Epithelial cell of esophagus (primary cell): ENCODE measurements around the gene AHI1.
"Not testable (repeated sequence)": the region's sequence is repeated elsewhere in the genome, so short reads cannot be mapped to it uniquely, and the experiment has no call there.

ENCODE experiments used
- DNase-seq: peaks from one replicate; pipeline ENCODE4 v3.0.0; 2010; ENCODE audit warnings: low read depth
- H3K4me3 ChIP-seq: 2 replicates; pipeline ENCODE4 v1.5.1; 2011; ENCODE audit warnings: mild to moderate bottlenecking, low read length, control low read depth
- TF ChIP-seq, protein P1 (sequence below): IDR thresholded peaks from 2 replicates; pipeline ENCODE4 v1.5.1; 2011; ENCODE audit warnings: low read depth, mild to moderate bottlenecking, low read length, control low read depth, inconsistent platforms; ENCODE audit not compliant: insufficient read depth; ENCODE audit errors: missing control alignments

AHI1 gene

DNA sequence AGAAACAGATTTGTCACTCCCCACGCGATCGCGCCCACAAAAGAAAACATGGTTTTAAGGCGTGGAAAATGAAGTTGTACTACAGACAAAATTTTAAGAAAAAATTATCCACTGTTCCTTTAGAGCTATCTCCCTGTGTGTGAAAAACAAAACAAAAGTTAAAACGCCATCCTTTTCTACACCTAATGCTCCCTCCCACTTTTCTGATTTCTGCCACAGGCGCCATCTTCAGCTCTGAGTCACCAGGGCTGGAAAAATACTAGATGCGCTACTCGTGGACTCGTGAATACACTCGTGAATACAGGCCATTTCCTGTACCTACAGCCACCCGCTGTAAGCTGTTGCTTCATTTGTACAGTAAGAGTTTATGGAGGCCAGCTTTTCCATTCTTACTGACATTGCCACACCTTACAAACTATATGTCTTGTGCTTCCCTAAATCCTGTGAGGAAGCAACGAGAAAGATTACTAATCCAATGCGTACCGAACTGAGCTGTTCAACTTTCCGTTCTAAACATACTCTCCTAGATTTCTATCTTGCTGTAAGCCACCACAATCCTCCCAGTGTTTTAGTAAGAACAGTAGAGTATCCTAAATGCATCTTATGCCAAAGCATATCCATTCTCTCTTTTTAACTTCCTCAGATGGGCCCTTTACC, 773 bp upstream of the AHI1 start:
- TF ChIP-seq, protein P1, sequence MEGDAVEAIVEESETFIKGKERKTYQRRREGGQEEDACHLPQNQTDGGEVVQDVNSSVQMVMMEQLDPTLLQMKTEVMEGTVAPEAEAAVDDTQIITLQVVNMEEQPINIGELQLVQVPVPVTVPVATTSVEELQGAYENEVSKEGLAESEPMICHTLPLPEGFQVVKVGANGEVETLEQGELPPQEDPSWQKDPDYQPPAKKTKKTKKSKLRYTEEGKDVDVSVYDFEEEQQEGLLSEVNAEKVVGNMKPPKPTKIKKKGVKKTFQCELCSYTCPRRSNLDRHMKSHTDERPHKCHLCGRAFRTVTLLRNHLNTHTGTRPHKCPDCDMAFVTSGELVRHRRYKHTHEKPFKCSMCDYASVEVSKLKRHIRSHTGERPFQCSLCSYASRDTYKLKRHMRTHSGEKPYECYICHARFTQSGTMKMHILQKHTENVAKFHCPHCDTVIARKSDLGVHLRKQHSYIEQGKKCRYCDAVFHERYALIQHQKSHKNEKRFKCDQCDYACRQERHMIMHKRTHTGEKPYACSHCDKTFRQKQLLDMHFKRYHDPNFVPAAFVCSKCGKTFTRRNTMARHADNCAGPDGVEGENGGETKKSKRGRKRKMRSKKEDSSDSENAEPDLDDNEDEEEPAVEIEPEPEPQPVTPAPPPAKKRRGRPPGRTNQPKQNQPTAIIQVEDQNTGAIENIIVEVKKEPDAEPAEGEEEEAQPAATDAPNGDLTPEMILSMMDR: no peak
- H3K4me3 ChIP-seq: peak overlapping the region; percentile 76
- peak; percentile 87 for DNase-seq

DNA sequence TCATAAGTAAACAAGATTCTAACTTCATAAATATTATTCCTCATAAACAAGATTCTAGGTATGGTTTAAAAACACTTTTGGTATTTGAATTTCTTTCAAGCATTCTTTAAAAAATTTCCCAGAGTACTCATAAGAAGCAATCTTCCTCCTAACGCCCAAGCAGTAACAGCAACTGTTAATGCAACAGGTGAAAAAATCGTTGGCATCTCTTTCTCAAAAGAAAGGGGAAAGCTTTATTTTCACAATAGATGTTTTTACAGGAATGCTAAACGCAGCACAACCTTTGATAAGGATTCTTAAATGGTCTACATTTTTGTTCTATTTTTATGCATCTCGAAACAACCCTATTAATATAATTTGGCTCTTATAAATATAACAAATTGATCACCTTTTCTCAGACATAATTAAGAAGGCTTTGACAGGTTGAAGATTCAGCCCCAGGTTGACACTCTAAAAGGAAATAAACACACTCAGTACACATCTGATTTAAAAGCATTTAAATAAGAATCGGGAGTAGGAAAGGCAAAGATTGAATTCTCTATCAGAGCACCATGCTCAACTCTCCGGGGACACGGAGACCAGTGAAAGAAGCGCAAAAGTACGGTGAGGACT, 634 bp downstream of the AHI1 start:
- TF ChIP-seq, protein P1: no peak

DNA sequence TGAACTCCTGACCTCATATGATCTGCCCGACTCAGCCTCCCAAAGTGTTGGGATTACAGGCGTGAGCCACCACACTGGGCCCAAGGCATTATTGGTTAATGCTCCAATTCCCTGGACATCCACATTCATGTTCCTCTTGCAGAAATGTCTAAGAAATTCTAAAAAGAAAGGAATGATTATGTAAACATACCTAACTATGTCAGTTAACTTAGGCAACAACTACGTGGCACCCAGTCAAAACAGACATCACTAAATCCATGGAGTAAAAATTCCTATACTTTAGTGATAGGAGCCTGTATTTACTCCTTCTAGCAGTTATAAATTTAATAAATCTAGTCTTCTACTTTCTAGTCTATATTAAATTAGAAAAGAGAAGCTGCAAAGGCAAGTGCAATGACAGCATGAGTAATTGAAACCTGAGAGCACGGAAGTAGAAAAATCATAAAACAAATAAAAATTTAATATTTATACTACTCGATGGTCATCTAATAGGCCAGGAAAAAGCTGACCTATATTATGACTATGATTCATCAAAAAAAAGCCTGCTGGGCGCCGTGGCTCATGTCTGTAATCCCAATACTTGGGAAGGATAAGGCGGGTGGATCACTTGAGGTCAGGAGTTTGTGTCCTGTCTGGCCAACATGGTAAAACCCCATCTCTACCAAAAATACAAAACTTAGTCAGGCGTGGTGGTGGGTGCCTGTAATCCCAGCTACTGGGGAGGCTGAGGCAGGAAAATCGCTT, 4.2 kb downstream of the AHI1 start:
- H3K4me3 ChIP-seq: no peak overlapping the region
- TF ChIP-seq, protein P1: no peak
- DNase-seq: no peak

More for the DNA sequence above, 634 bp downstream of the AHI1 start:
- no peak for DNase-seq
- peak overlapping the region; percentile 76 for H3K4me3 ChIP-seq

DNA sequence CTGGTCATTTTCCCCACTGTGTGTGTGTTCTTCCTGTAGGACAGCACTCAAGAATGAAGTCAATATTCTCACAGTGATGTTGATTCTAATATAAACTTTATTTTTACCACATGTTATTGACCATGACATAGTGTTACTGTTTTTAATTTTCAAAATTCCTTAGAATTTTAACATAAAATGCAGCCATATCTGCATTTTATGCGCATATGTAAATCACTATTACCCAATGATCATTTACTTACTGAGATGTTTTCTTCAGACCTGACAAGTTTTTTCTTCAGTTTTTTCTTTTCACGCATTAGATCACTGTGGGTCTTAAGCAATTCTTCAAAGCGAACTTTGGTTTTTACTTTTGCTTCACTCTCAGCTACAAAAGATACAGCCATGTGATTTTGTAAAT, 7.2 kb downstream of the AHI1 start:
- DNase-seq: no peak
- TF ChIP-seq, protein P1: no peak
- H3K4me3 ChIP-seq: no peak overlapping the region

DNA sequence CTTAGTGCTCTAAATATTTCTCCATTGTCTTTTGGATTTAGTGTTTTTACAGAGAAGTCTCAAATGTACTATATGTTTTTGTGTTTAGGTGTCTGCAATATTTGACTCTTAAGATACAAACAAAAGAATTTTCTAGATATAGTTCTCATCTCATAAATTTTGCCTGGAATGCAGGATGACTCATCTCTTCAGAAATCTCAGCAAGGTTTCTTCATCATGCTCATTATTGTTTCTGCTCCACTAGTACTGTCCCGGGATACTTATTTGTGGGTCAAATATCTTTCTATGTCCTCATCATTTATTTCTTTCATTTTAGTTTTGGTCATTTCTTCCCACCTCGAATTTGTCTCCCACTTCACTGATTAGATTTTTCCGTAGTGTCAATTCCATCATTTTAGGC, 9.5 kb downstream of the AHI1 start:
- DNase-seq: peak; percentile 42
- TF ChIP-seq, protein P1: no peak
- no peak overlapping the region for H3K4me3 ChIP-seq

DNA sequence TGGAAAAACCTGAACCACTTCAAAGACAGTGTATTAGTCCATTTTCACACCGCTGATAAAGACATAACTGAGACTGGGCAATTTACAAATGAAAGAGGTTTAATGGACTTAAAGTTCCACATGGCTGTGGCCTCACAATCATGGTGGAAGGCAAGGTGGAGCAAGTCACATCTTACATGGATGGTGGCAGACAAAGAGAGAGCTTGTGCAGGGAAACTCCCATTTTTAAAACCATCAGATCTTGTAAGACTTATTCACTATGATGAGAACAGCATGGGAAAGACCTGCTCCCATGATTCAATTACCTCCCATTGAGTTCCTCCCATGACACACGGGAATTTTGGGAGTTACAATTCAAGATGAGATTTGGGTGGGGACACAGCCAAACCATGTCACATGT, 13.6 kb downstream of the AHI1 start:
- DNase-seq, H3K4me3 ChIP-seq: not testable (repeated sequence)

DNA sequence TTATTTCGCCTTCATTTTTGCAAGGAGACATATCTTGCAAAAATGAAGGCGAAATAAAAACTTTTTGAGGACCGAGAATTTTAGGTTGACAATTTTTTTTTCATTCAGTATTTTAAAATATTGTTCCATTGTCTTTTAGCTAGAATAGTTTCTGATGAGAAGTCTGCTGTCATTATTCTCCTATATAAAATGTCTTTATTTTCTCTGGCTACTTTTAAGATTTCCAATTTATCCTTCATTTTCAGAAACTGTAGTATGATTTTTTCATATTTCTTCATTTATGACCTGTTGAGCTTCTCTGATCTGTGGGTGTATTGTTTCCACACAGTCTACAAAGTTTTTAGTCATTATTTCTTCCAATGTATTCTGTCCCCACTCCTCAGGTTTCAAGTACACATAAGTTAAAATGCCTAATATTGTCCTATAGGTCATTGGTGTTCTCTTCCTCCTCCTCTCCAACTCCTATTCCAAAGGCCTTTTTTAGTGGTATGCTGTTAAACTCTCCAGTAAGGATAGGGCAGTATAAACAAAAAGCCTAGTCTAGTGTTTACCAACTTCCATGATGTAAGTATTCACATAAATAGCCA, 15.7 kb downstream of the AHI1 start:
- DNase-seq: no peak
- TF ChIP-seq, protein P1: no peak

More for the DNA sequence above, 15.7 kb downstream of the AHI1 start:
- H3K4me3 ChIP-seq: no peak overlapping the region
